Lung (tissue), 12 donors: Measurements from ENCODE around the gene ZNF385C. TPM values are rescaled to one million over a fixed set of nuclear protein-coding genes. Genes with fewer than 3 reads are reported as not detected.

Experiments used
- ATAC-seq: fragments of 200-7000 bp; cut with Tn5 transposase; one replicate; pipeline ENCODE4 v1.9.1; 2020; ENCODE audit warnings: moderate number of reproducible peaks; ENCODE audit not compliant: insufficient read depth, low FRiP score
- DNase-seq, 3 donors: peaks; one replicate each; pipeline ENCODE4 v3.0.0-alpha.2; 2013 to 2017
- H3K27ac ChIP-seq, 2 donors: one replicate each; pipeline ENCODE4 v1.5.1; 2013; ENCODE audit warnings: mild to moderate bottlenecking in 2 of 2, moderate library complexity in 2 of 2, control low read depth in 1 of 2, inconsistent platforms in 1 of 2, low read depth in 1 of 2, low read length in 1 of 2
- H3K27me3 ChIP-seq, 3 donors: one replicate each; pipeline ENCODE4 v1.5.1; 2013; ENCODE audit warnings: low read length in 2 of 3; ENCODE audit not compliant: control insufficient read depth in 3 of 3, insufficient read depth in 3 of 3
- H3K36me3 ChIP-seq, 4 donors: one replicate each; pipeline ENCODE4 v1.5.1; 2013; ENCODE audit warnings: low read length in 4 of 4, mild to moderate bottlenecking in 1 of 4, moderate library complexity in 1 of 4; ENCODE audit not compliant: control insufficient read depth in 4 of 4, insufficient read depth in 4 of 4
- H3K4me1 ChIP-seq, 5 donors: one replicate each; pipeline ENCODE4 v1.5.1; 2013; ENCODE audit warnings: low read length in 5 of 5, mild to moderate bottlenecking in 2 of 5, moderate library complexity in 1 of 5; ENCODE audit not compliant: control insufficient read depth in 5 of 5, insufficient read depth in 5 of 5
- H3K4me3 ChIP-seq: one replicate; pipeline ENCODE4 v1.5.1; 2013; ENCODE audit warnings: mild to moderate bottlenecking, control low read depth, moderate library complexity
- H3K9ac ChIP-seq, 2 donors: one replicate each; pipeline ENCODE4 v1.5.1; 2013; ENCODE audit warnings: low read length in 2 of 2, control low read depth in 1 of 2; ENCODE audit not compliant: insufficient read depth in 1 of 2
- H3K9me3 ChIP-seq, 4 donors: one replicate each; pipeline ENCODE4 v1.5.1; 2013; ENCODE audit warnings: low read length in 3 of 4, mild to moderate bottlenecking in 1 of 4, moderate library complexity in 1 of 4; ENCODE audit not compliant: control insufficient read depth in 4 of 4, insufficient read depth in 3 of 4
- WGBS, 2 donors: extraction: QIAGEN DNeasy Blood & Tissue Kit; methylation state at CpG; one replicate each; pipeline ENCODE4 v1.1.7; 2013; 5-methylcytosine and 5-hydroxymethylcytosine counted together
- polyA plus RNA-seq, 2 donors: library from polyadenylated mRNA; stranded (reverse); fragments of 200-250 nt; gene quantifications; one replicate each; pipeline ENCODE4 v1.2.1, GENCODE V29; 2013
- total RNA-seq, 2 donors: library from RNA; depleted of rRNA in 1 of 2; stranded (reverse); fragments of >200 nt in 1 of 2; gene quantifications; one replicate each; pipeline ENCODE4 v1.2.1, GENCODE V29; 2014 to 2021
- TF ChIP-seq, protein P1 (sequence below): IDR thresholded peaks from 2 replicates; pipeline ENCODE4 v1.5.1; 2012; ENCODE audit warnings: mild to moderate bottlenecking; ENCODE audit errors: control extremely low read depth, extremely low read depth
- donor health status: control.
- donor health status: control.
- donor health status: Bipolar disorder and iron deficiency.
- donor health status: healthy.
- donor health status: DM: yes; HTN: yes; CAD: no.

Gene ZNF385C
- total and polyA plus RNA-seq, 4 donors: 0.14 to 0.57 (median 0.37) TPM

DNA sequence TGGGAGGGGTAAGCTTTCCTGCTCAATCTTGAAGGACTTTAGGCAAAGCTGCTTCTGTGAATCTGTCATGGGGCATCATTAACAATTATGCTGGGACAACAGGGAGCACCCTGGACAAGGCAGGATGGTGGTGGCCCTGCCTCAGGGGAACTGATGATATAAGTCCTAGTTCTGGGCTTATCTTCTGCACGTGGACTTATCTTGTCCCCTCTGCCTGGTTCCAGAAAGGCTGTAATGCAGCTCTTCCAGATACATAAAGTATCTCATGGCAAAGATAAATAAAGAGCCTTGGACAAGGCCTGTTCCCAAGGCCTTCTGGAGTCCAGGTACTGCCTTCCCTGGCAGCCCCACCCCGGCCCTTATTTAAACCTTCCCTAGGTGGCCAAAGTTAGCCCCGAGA, 6.0 kb upstream of the ZNF385C start:
- H3K9ac ChIP-seq: no peak overlapping the region
- DNase-seq (no peak), ATAC-seq (no peak)
- no peak overlapping the region for H3K27ac ChIP-seq
- no peaks in the 10 kb centered on the region for H3K27me3 ChIP-seq
- WGBS, 2 donors: 79 to 86% methylated on average over 3 of the region's 3 CpGs
- no peaks in the 10 kb centered on the region for H3K9me3 ChIP-seq
- TF ChIP-seq, protein P1, sequence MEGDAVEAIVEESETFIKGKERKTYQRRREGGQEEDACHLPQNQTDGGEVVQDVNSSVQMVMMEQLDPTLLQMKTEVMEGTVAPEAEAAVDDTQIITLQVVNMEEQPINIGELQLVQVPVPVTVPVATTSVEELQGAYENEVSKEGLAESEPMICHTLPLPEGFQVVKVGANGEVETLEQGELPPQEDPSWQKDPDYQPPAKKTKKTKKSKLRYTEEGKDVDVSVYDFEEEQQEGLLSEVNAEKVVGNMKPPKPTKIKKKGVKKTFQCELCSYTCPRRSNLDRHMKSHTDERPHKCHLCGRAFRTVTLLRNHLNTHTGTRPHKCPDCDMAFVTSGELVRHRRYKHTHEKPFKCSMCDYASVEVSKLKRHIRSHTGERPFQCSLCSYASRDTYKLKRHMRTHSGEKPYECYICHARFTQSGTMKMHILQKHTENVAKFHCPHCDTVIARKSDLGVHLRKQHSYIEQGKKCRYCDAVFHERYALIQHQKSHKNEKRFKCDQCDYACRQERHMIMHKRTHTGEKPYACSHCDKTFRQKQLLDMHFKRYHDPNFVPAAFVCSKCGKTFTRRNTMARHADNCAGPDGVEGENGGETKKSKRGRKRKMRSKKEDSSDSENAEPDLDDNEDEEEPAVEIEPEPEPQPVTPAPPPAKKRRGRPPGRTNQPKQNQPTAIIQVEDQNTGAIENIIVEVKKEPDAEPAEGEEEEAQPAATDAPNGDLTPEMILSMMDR: no peak
- peaks cover 0 to 24% (median under 1%) of the 10 kb centered on the region in 4 donors for H3K36me3 ChIP-seq
- H3K4me3 ChIP-seq: no peak overlapping the region
- peaks cover 0 to 3% (median 0%) of the 10 kb centered on the region in 5 donors for H3K4me1 ChIP-seq

DNA sequence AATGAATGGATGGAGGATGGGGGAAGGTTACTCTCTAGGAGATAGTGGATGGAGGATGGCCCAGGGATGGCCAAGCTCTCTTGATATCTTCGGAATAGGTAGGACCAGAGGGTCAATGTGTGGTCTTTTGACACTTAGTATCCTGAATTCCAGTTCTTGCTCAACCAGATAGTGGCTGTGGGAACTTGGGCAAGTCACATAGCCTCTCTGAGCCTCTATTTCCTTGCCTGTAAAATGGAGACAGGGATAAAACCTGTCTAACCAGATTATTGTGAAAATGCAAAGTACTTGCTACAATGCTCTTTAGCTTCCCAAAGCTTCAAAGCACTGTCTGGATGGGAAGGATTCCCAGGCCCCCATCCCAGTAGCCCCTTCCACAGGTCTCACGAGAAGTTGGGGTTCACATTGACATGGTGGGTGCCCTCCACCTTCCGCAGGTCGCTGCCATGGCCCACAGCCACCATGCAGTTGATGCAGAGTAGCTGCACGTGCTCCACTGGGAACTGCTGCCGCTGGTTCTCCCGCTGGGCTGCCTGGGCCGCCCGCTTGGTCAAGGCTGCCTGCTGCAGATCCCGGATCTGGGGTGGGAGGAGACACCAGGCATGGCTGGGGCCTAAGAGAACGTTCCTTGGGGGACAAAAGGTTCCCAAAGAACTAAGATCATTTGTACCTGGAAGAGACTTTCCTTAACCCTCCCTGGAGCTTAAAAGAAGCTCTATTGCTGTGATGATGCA, 5.1 kb upstream of the ZNF385C start:
- ATAC-seq (no peak), DNase-seq (no peak)
- Histone ChIP-seq H3K27ac (no peak overlapping the region), H3K4me3 (no peak overlapping the region), H3K9ac (no peak overlapping the region), H3K9me3 (no peaks in the 10 kb centered on the region), H3K4me1 (peaks cover 0 to 3% (median 0%) of the 10 kb centered on the region in 5 donors), H3K36me3 (peaks cover 0 to 21% (median under 1%) of the 10 kb centered on the region in 4 donors), H3K27me3 (peaks cover 0 to 3% (median 0%) of the 10 kb centered on the region in 3 donors)
- TF ChIP-seq, protein P1: no peak
- 89 to 93% methylated on average over 11 of the region's 11 CpGs for WGBS, 2 donors

DNA sequence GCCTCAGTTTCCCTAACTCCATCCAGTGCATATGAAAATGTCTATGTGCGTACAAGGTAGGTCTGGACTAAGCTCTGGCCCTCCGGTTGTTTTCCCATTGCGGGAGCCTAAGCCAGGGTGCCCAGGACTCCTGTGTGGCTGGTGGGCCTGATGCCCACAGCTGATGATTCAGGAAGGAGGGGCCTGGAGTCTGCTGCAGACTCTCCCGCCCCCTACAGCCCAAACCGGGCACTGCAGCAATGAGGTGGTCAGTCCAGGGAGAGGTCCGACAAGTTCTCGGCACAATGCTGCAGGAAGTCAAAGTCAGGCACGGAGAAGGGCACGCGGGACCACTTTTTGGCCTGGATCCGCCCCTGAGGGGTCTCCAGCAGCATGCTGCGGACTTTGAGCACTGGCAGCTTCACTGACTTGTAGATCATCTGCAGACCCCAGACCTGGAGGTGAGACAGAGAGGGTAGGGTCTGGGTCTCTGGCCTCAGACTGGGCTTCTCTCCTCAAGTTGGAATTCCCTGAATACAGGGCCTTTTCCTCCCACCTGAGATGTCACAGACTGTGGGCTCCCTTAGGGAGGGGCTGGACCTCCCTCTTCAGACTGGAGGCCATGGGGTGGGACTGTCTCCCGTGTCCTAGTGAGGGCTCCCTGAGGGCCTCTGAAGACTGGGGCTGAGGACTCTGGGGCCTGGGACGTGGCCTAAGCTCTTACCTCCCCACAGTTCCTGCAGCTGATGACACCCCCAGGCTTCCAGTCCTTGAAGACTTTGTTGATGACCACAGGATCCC, 3.4 kb upstream of the ZNF385C start:
- H3K4me3 ChIP-seq: no peak overlapping the region
- no peaks in the 10 kb centered on the region for H3K9me3 ChIP-seq
- peaks cover 0 to 18% (median 0%) of the 10 kb centered on the region in 4 donors for H3K36me3 ChIP-seq
- H3K9ac ChIP-seq: no peak overlapping the region
- 50 to 53% methylated on average over 14 of the region's 14 CpGs for WGBS, 2 donors
- TF ChIP-seq, protein P1: peak; percentile 42
- DNase-seq (peak; percentile 43 to 68 (median 48)), ATAC-seq (peak; percentile 63)
- H3K27ac ChIP-seq: no peak overlapping the region
- no peaks in the 10 kb centered on the region for H3K4me1 ChIP-seq
- H3K27me3 ChIP-seq: peaks cover 0 to 12% (median 12%) of the 10 kb centered on the region in 3 donors
